GM21360 (cell line): ENCODE measurements around the gene TGM2.

Source experiments
- ATAC-seq: cut with Tn5 transposase; IDR thresholded peaks from one replicate; pipeline ENCODE4 v1.9.1; 2021; ENCODE audit warnings: mild to moderate bottlenecking, moderate library complexity; ENCODE audit not compliant: unreplicated experiment

Gene TGM2

GRCh38 chr20:38199501-38200390 lies 34.7 kb upstream of the TGM2 start:
- no peak for ATAC-seq

- no peak for ATAC-seq
Measured at GRCh38 chr20:38198238-38198861, 33.3 kb upstream of the TGM2 start.

GRCh38 chr20:38197619-38198018 lies 32.5 kb upstream of the TGM2 start:
- no peak for ATAC-seq

- ATAC-seq, result no peak
Measured at GRCh38 chr20:38197217-38197616, 32.1 kb upstream of the TGM2 start.

GRCh38 chr20:38196592-38196991 lies 31.5 kb upstream of the TGM2 start:
- ATAC-seq, result no peak

GRCh38 chr20:38196076-38196475 lies 31.0 kb upstream of the TGM2 start:
- no peak for ATAC-seq

GRCh38 chr20:38195521-38195920 lies 30.5 kb upstream of the TGM2 start:
- ATAC-seq, result no peak

- ATAC-seq, result no peak
Measured at GRCh38 chr20:38194971-38195504, 30.0 kb upstream of the TGM2 start.

- ATAC-seq, result no peak
Measured at GRCh38 chr20:38193586-38194105, 28.6 kb upstream of the TGM2 start.

GRCh38 chr20:38192323-38192885 lies 27.3 kb upstream of the TGM2 start:
- ATAC-seq, result no peak

GRCh38 chr20:38191654-38192053 lies 26.6 kb upstream of the TGM2 start:
- ATAC-seq, result no peak

GRCh38 chr20:38190936-38191371 lies 25.9 kb upstream of the TGM2 start:
- no peak for ATAC-seq

GRCh38 chr20:38190166-38190565 lies 25.1 kb upstream of the TGM2 start:
- no peak for ATAC-seq

GRCh38 chr20:38187517-38187916 lies 22.4 kb upstream of the TGM2 start:
- no peak for ATAC-seq

- ATAC-seq, result no peak
Measured at GRCh38 chr20:38186788-38187221, 21.7 kb upstream of the TGM2 start.

- ATAC-seq, result no peak
Measured at GRCh38 chr20:38184101-38184500, 19.0 kb upstream of the TGM2 start.

- no peak for ATAC-seq
Measured at GRCh38 chr20:38181971-38182370, 16.9 kb upstream of the TGM2 start.

GRCh38 chr20:38181207-38181801 lies 16.2 kb upstream of the TGM2 start:
- ATAC-seq, result peak; percentile 71

- ATAC-seq, result no peak
Measured at GRCh38 chr20:38180781-38181180, 15.7 kb upstream of the TGM2 start.

GRCh38 chr20:38179846-38180245 lies 14.8 kb upstream of the TGM2 start:
- ATAC-seq, result no peak

- no peak for ATAC-seq
Measured at GRCh38 chr20:38178581-38178980, 13.5 kb upstream of the TGM2 start.
